ENCODE data around the gene YBEY.

DNA sequence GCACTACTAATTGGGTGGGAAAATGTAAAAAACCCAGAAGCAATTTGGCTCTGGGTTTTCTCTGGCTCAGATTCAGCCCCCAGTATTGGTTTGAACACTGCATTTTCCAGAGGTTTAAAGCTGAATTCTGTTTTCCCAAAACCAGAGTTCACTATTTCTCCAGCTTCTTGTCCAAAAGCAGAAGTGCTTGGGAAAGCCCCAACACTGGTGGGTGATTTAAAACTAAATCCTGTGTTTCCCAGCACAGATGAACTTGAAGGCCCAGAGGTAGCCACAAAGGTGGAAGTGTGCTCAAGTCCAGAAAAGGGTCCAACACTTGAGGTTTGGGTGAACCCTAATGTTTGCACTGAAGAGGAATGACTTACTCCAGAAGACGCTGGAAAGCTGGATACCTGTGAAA, 1.4 kb upstream of the YBEY start:
- TF ChIP-seq ZFP62 (CRISPR knock-in tag; IDR thresholded peaks at IDR 0.05) (no peak), CBX1 (IDR thresholded peaks at IDR 0.05; ENCODE audit: low read depth) (no peak), ZNF543 (CRISPR knock-in tag; IDR thresholded peaks at IDR 0.05) (no peak), CTCF (CRISPR knock-in tag; IDR thresholded peaks at IDR 0.05) (no peak), ZNF569 (CRISPR knock-in tag; IDR thresholded peaks at IDR 0.05; ENCODE audit: borderline replicate concordance) (no peak)
- TF ChIP-seq, protein P1, sequence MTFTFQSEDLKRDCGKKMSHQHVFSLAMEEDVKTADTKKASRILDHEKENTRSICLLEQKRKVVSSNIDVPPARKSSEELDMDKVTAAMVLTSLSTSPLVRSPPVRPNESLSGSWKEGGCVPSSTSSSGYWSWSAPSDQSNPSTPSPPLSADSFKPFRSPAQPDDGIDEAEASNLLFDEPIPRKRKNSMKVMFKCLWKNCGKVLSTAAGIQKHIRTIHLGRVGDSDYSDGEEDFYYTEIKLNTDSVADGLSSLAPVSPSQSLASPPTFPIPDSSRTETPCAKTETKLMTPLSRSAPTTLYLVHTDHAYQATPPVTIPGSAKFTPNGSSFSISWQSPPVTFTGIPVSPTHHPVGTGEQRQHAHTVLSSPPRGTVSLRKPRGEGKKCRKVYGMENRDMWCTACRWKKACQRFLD (CRISPR knock-in tag; IDR thresholded peaks at IDR 0.05; ENCODE audit: borderline replicate concordance): no peak
